ENCODE data around the gene TMEM134. TPM values are rescaled to one million over a fixed set of nuclear protein-coding genes. Genes with fewer than 3 reads are reported as not detected.

The TMEM134 gene
- total RNA-seq, 1 donor from 2014 or later = 62.0 TPM

- peaks cover 37% of the 10 kb centered on the region for H3K36me3 Mint-ChIP-seq (ENCODE audit: low read depth)
These were observed 28.6 kb downstream of the TMEM134 start for GRCh38 chr11:67440229-67441097.

GRCh38 chr11:67439321-67440228, 29.5 kb downstream of the TMEM134 start:
- peaks cover 37% of the 10 kb centered on the region for H3K4me1 Mint-ChIP-seq (ENCODE audit: low read depth)
- H3K27me3 Mint-ChIP-seq (ENCODE audit: low read depth) = no peaks in the 10 kb centered on the region
- H3K27ac Mint-ChIP-seq = peak overlapping the region; percentile 95
- no peaks in the 10 kb centered on the region for H3K9me3 Mint-ChIP-seq
- intact Hi-C loops (cut with micrococcal nuclease) = loop anchor here (2.0 kb wide), 2 partner anchors 29 to 45 kb away; partner anchors contain the start of gene TMEM134
- DNase-seq (ENCODE audit: low spot score) = no peak
- H3K4me3 Mint-ChIP-seq (ENCODE audit: low read depth) = peak overlapping the region; percentile 94
- H3K36me3 Mint-ChIP-seq (ENCODE audit: low read depth) = peaks cover 42% of the 10 kb centered on the region

More at GRCh38 chr11:67440229-67441097, 28.6 kb downstream of the TMEM134 start:
- Mint-ChIP-seq H3K4me3 (ENCODE audit: low read depth) (peak overlapping the region; percentile 94), H3K4me1 (ENCODE audit: low read depth) (peaks cover 40% of the 10 kb centered on the region), H3K27ac (peak overlapping the region; percentile 93), H3K9me3 (no peaks in the 10 kb centered on the region), H3K27me3 (ENCODE audit: low read depth) (no peaks in the 10 kb centered on the region)
- intact Hi-C loops (cut with micrococcal nuclease) = no loop called here
- no peak for DNase-seq (ENCODE audit: low spot score)

- peak overlapping the region; percentile 95 for H3K27ac Mint-ChIP-seq
- peak overlapping the region; percentile 94 for H3K4me3 Mint-ChIP-seq (ENCODE audit: low read depth)
- intact Hi-C loops (cut with micrococcal nuclease) = loop anchor here (2.0 kb wide), 2 partner anchors 30 to 46 kb away; partner anchors contain the start of gene TMEM134
- H3K36me3 Mint-ChIP-seq (ENCODE audit: low read depth) = peaks cover 46% of the 10 kb centered on the region
- H3K4me1 Mint-ChIP-seq (ENCODE audit: low read depth) = peaks cover 36% of the 10 kb centered on the region
- no peaks in the 10 kb centered on the region for H3K9me3 Mint-ChIP-seq
- DNase-seq (ENCODE audit: low spot score) = peak; percentile 77
- H3K27me3 Mint-ChIP-seq (ENCODE audit: low read depth) = no peaks in the 10 kb centered on the region
These were observed 30.7 kb downstream of the TMEM134 start for GRCh38 chr11:67438158-67438902.

- peak overlapping the region; percentile 94 for H3K4me3 Mint-ChIP-seq (ENCODE audit: low read depth)
- intact Hi-C loops (cut with micrococcal nuclease) = loop anchor here (2.0 kb wide), 2 partner anchors 31 to 47 kb away; partner anchors contain the start of gene TMEM134
- no peaks in the 10 kb centered on the region for H3K27me3 Mint-ChIP-seq (ENCODE audit: low read depth)
- DNase-seq (ENCODE audit: low spot score) = no peak
- H3K4me1 Mint-ChIP-seq (ENCODE audit: low read depth) = peaks cover 37% of the 10 kb centered on the region
- no peaks in the 10 kb centered on the region for H3K9me3 Mint-ChIP-seq
- H3K27ac Mint-ChIP-seq = peak overlapping the region; percentile 95
- H3K36me3 Mint-ChIP-seq (ENCODE audit: low read depth) = peaks cover 48% of the 10 kb centered on the region
These were observed 31.3 kb downstream of the TMEM134 start for GRCh38 chr11:67437809-67438157.

DNA sequence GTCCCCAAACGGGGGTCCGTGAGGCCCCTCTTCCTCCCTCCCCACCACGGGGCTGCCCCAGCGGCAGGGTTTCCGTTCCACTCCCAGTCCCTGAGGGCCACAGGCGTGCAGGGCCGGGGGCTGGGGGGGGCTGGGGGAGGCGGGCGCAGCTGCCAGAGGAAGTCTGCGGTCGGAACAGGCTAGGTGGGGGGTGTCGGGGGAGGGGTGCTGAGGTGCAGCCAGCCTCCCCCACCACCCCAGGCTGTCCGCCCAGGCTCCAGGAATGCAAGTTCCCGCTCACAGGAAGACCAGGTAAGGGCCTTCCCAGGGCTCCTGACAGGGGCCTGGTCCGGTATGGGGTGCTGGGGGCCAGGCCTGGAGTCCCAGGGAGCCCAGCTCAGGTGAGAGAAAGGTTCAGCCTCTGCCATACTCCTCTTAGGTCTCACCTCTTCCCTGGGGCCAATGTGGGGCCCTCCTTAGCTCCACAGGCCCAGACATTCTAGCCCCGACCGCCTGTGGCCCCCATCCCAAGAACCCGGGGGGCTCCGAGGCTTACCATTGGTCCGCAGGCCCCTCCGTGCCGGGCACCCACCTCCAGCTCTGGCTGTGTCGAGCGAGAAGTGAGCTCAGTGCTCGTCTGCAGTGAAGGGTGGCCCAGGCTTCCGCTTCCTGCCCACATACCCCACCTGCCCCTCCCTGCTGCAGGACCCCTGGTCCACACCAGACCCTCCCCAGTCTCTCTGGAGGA, 31.8 kb downstream of the TMEM134 start, which contains the start of gene PTPRCAP:
PTPRCAP (minus strand) TSS at position 601 of the 727 bp plus-strand sequence; CDS start at position 538, 63 bp downstream.
- Mint-ChIP-seq H3K27me3 (ENCODE audit: low read depth) (no peaks in the 10 kb centered on the region), H3K36me3 (ENCODE audit: low read depth) (peaks cover 53% of the 10 kb centered on the region), H3K27ac (peak within 1 kb of the TSS; percentile 95), H3K4me3 (ENCODE audit: low read depth) (peak within 1 kb of the TSS; percentile 94), H3K4me1 (ENCODE audit: low read depth) (peaks cover 35% of the 10 kb centered on the region), H3K9me3 (no peaks in the 10 kb centered on the region)
- peak; percentile 69 for DNase-seq (ENCODE audit: low spot score)
- intact Hi-C loops (cut with micrococcal nuclease) = no loop called here

- intact Hi-C loops (cut with micrococcal nuclease) = loop anchor here (1.0 kb wide), 2 partner anchors 8 to 70 kb away; partner anchors contain the start of gene RPS6KB2
- H3K9me3 Mint-ChIP-seq = no peaks in the 10 kb centered on the region
- DNase-seq (ENCODE audit: low spot score) = peak; percentile 60
- peak overlapping the region; percentile 94 for H3K4me3 Mint-ChIP-seq (ENCODE audit: low read depth)
- H3K36me3 Mint-ChIP-seq (ENCODE audit: low read depth) = peaks cover 60% of the 10 kb centered on the region
- H3K27ac Mint-ChIP-seq = peak overlapping the region; percentile 95
- peaks cover 42% of the 10 kb centered on the region for H3K4me1 Mint-ChIP-seq (ENCODE audit: low read depth)
- H3K27me3 Mint-ChIP-seq (ENCODE audit: low read depth) = no peaks in the 10 kb centered on the region
These were observed 32.5 kb downstream of the TMEM134 start for GRCh38 chr11:67436459-67437081.

GRCh38 chr11:67435727-67436458, 33.2 kb downstream of the TMEM134 start:
- Mint-ChIP-seq H3K36me3 (ENCODE audit: low read depth) (peaks cover 65% of the 10 kb centered on the region), H3K9me3 (no peaks in the 10 kb centered on the region), H3K27ac (peak overlapping the region; percentile 95), H3K4me3 (ENCODE audit: low read depth) (peak overlapping the region; percentile 94), H3K27me3 (ENCODE audit: low read depth) (no peaks in the 10 kb centered on the region), H3K4me1 (ENCODE audit: low read depth) (peaks cover 38% of the 10 kb centered on the region)
- intact Hi-C loops (cut with micrococcal nuclease) = loop anchor here (1.0 kb wide), 2 partner anchors 8 to 70 kb away; partner anchors contain the start of gene RPS6KB2
- DNase-seq (ENCODE audit: low spot score) = no peak

DNA sequence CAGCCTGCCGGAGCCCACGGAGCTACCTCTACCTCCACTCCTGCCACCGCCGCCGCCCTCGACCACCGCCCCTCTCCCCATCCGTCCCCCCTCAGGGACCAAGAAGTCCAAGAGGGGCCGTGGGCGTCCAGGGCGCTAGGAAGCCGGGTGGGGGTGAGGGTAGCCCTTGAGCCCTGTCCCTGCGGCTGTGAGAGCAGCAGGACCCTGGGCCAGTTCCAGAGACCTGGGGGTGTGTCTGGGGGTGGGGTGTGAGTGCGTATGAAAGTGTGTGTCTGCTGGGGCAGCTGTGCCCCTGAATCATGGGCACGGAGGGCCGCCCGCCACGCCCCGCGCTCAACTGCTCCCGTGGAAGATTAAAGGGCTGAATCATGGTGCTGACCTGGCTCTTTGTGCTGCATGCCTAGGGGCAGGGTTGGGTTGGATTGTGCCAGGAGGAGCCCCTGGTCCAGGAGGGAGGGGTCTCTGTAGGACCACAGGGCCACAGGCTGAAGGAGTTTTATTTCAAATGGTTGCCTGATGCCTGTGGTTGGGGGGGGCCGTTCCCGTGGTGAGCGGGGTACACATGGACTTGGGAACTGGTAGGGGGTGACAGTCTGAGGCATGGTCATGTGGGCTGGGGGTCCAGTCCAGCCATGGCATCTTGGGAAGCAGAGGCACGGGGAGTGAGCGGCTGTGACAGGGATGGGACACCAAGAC, 33.9 kb downstream of the TMEM134 start:
- Mint-ChIP-seq H3K4me3 (ENCODE audit: low read depth) (peak overlapping the region; percentile 76), H3K27ac (peak overlapping the region; percentile 63), H3K27me3 (ENCODE audit: low read depth) (no peaks in the 10 kb centered on the region), H3K9me3 (no peaks in the 10 kb centered on the region), H3K4me1 (ENCODE audit: low read depth) (peaks cover 33% of the 10 kb centered on the region), H3K36me3 (ENCODE audit: low read depth) (peaks cover 68% of the 10 kb centered on the region)
- DNase-seq (ENCODE audit: low spot score) = no peak
- intact Hi-C loops (cut with micrococcal nuclease) = no loop called here

DNA sequence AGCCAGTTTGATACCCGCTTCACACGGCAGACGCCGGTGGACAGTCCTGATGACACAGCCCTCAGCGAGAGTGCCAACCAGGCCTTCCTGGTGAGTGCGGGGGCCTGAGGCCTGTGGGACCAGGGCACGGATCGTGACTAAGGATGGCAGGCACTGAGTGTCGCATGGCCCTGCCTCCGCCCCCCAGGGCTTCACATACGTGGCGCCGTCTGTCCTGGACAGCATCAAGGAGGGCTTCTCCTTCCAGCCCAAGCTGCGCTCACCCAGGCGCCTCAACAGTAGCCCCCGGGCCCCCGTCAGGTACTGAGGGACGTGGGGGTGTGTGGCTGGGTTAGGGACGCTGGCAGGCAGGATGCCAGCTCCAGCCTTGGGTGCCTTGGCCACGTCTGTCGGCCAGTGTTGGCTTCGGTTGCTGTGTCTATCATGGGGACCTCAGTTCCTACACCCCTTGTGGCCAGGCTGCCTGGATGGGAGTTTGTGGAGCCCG, 34.6 kb downstream of the TMEM134 start:
- peak overlapping the region; percentile 28 for H3K27ac Mint-ChIP-seq
- peaks cover 65% of the 10 kb centered on the region for H3K36me3 Mint-ChIP-seq (ENCODE audit: low read depth)
- no peaks in the 10 kb centered on the region for H3K9me3 Mint-ChIP-seq
- intact Hi-C loops (cut with micrococcal nuclease) = no loop called here
- peaks cover 27% of the 10 kb centered on the region for H3K4me1 Mint-ChIP-seq (ENCODE audit: low read depth)
- peak overlapping the region; percentile 13 for H3K4me3 Mint-ChIP-seq (ENCODE audit: low read depth)
- DNase-seq (ENCODE audit: low spot score) = no peak
- H3K27me3 Mint-ChIP-seq (ENCODE audit: low read depth) = no peaks in the 10 kb centered on the region

Data from activated T-helper 2 cell treated with anti-CD3 and anti-CD28 coated beads, Interferon-gamma antibody, Interleukin-2, Interleukin-4, amounts not matched to agents 10 μg/mL and 5 μg/mL and 100 μg/mL, durations not matched to agents 14 hours and 24 hours and 36 hours (primary cell).